RCC 7860 (cell line): Measurements from ENCODE around the gene ALDH1A2.
"Not testable (repeated sequence)": the region's sequence is repeated elsewhere in the genome, so short reads cannot be mapped to it uniquely, and the experiment has no call there.

Experiments
- DNase-seq: peaks from one replicate; pipeline ENCODE4 v3.0.0-alpha.2; 2015; ENCODE audit warnings: low spot score
- FAIRE-seq: peaks from 2 replicates; lab custom pipeline; 2012; peaks lifted over from hg19 to GRCh38; lab: Jason Lieb, UNC

The ALDH1A2 gene

GRCh38 chr15:58043192-58043903 is 22.2 kb downstream of the ALDH1A2 start:
- DNase-seq (peak; percentile 10), FAIRE-seq (peak; percentile 68)

- FAIRE-seq = no peak
- no peak for DNase-seq
Measured at GRCh38 chr15:58042006-58042405, 23.5 kb downstream of the ALDH1A2 start.

GRCh38 chr15:58040150-58040549 is 25.4 kb downstream of the ALDH1A2 start:
- FAIRE-seq (no peak), DNase-seq (no peak)

- FAIRE-seq (no peak), DNase-seq (no peak)
Measured at GRCh38 chr15:58039079-58040035, 26.2 kb downstream of the ALDH1A2 start.

GRCh38 chr15:58038426-58039078 is 27.0 kb downstream of the ALDH1A2 start:
- DNase-seq (no peak), FAIRE-seq (no peak)

GRCh38 chr15:58037723-58038301 is 27.7 kb downstream of the ALDH1A2 start:
- DNase-seq = no peak
- no peak for FAIRE-seq

GRCh38 chr15:58036579-58036978 is 28.9 kb downstream of the ALDH1A2 start:
- DNase-seq (no peak), FAIRE-seq (no peak)

GRCh38 chr15:58028392-58028791 is 37.1 kb downstream of the ALDH1A2 start:
- DNase-seq, FAIRE-seq: not testable (repeated sequence)

GRCh38 chr15:58026552-58026951 is 39.0 kb downstream of the ALDH1A2 start:
- no peak for FAIRE-seq
- no peak for DNase-seq

GRCh38 chr15:58026051-58026450 is 39.5 kb downstream of the ALDH1A2 start:
- FAIRE-seq = no peak
- no peak for DNase-seq

GRCh38 chr15:58021332-58022230 is 43.9 kb downstream of the ALDH1A2 start:
- FAIRE-seq = no peak
- DNase-seq = no peak

GRCh38 chr15:58019503-58020376 is 45.8 kb downstream of the ALDH1A2 start:
- DNase-seq (no peak), FAIRE-seq (no peak)

GRCh38 chr15:58017869-58018268 is 47.6 kb downstream of the ALDH1A2 start:
- no peak for DNase-seq
- no peak for FAIRE-seq

GRCh38 chr15:58016581-58017175 is 48.8 kb downstream of the ALDH1A2 start:
- no peak for FAIRE-seq
- DNase-seq = no peak

- FAIRE-seq (no peak), DNase-seq (no peak)
Measured at GRCh38 chr15:58015565-58015964, 49.9 kb downstream of the ALDH1A2 start.

- FAIRE-seq = no peak
Measured at GRCh38 chr15:58014470-58014869, 51.0 kb downstream of the ALDH1A2 start.

GRCh38 chr15:58014040-58014439 is 51.5 kb downstream of the ALDH1A2 start:
- DNase-seq (no peak), FAIRE-seq (no peak)

More at GRCh38 chr15:58014470-58014869, 51.0 kb downstream of the ALDH1A2 start:
- DNase-seq = no peak

- FAIRE-seq (no peak), DNase-seq (no peak)
Measured at GRCh38 chr15:58010983-58011382, 54.5 kb downstream of the ALDH1A2 start.

- DNase-seq (no peak), FAIRE-seq (no peak)
Measured at GRCh38 chr15:58003810-58004209, 61.7 kb downstream of the ALDH1A2 start.
